TTC549 (cell line): ENCODE measurements around the gene MECP2.
"Not testable (repeated sequence)": the region's sequence is repeated elsewhere in the genome, so short reads cannot be mapped to it uniquely, and the experiment has no call there.

Source experiments
- FAIRE-seq: peaks from 2 replicates; lab custom pipeline; 2012; peaks lifted over from hg19 to GRCh38; lab: Jason Lieb, UNC

The MECP2 gene

GRCh38 chrX:153989973-153990655 lies 107.4 kb downstream of the MECP2 start:
- FAIRE-seq = no peak

GRCh38 chrX:153988493-153988892 lies 109.0 kb downstream of the MECP2 start:
- FAIRE-seq = no peak

- FAIRE-seq = no peak
Observed at GRCh38 chrX:153984351-153985178, 113.0 kb downstream of the MECP2 start.

GRCh38 chrX:153983321-153983801 lies 114.2 kb downstream of the MECP2 start:
- FAIRE-seq = no peak

GRCh38 chrX:153981771-153982533 lies 115.6 kb downstream of the MECP2 start:
- FAIRE-seq = no peak

- FAIRE-seq = no peak
Observed at GRCh38 chrX:153981231-153981630, 116.3 kb downstream of the MECP2 start.

- FAIRE-seq = not testable (repeated sequence)
Observed at GRCh38 chrX:153980394-153980793, 117.1 kb downstream of the MECP2 start.

GRCh38 chrX:153974726-153975286 lies 122.7 kb downstream of the MECP2 start:
- no peak for FAIRE-seq

GRCh38 chrX:153974003-153974725 lies 123.4 kb downstream of the MECP2 start:
- no peak for FAIRE-seq

- FAIRE-seq = no peak
Observed at GRCh38 chrX:153973127-153974002, 124.2 kb downstream of the MECP2 start.

GRCh38 chrX:153972368-153973126 lies 125.0 kb downstream of the MECP2 start, which contains the start of gene TMEM187:
TMEM187 (plus strand) TSS chrX:153972754; CDS start chrX:153982063, 9,309 bp downstream.
- no peak for FAIRE-seq
